ENCODE measurements around the gene HEATR5A. TPM values are rescaled to one million over a fixed set of nuclear protein-coding genes. Genes with fewer than 3 reads are reported as not detected.

The HEATR5A gene
- total RNA-seq, 6 experiments from 2014 or later: 13.2 to 20.8 (median 17.6) TPM

GRCh38 chr14:31428011-31428410, 7.7 kb upstream of the HEATR5A start:
- no peak overlapping the region for H3K27ac ChIP-seq
- WGBS (ENCODE audit: insufficient coverage, low coverage, low lambda C conversion rate, missing lambda C conversion rate): 88% methylated on average over 1 of the region's 1 CpG
- H3K9me3 ChIP-seq: no peaks in the 10 kb centered on the region
- DNase-seq (no peak), ATAC-seq (no peak)
- H3K4me3 ChIP-seq: no peak overlapping the region
- intact Hi-C loops (cut with DNase I): no loop called here
- TF ChIP-seq POLR2A (IDR thresholded peaks at IDR 0.05) (no peak), CTCF (IDR thresholded peaks at IDR 0.05) (no peak)
- no peaks in the 10 kb centered on the region for H3K27me3 ChIP-seq
- no peaks in the 10 kb centered on the region for H3K36me3 ChIP-seq
- H3K4me1 ChIP-seq: no peaks in the 10 kb centered on the region

GRCh38 chr14:31426663-31427062, 6.3 kb upstream of the HEATR5A start:
- DNase-seq (no peak), ATAC-seq (no peak)
- Histone ChIP-seq H3K27me3 (no peaks in the 10 kb centered on the region), H3K27ac (no peak overlapping the region), H3K4me1 (no peaks in the 10 kb centered on the region), H3K36me3 (no peaks in the 10 kb centered on the region), H3K4me3 (no peak overlapping the region), H3K9me3 (no peaks in the 10 kb centered on the region)
- intact Hi-C loops (cut with DNase I): no loop called here
- no peak for TF ChIP-seq POLR2A (IDR thresholded peaks at IDR 0.05)
- TF ChIP-seq CTCF (IDR thresholded peaks at IDR 0.05): no peak
- WGBS (ENCODE audit: insufficient coverage, low coverage, low lambda C conversion rate, missing lambda C conversion rate): 27% methylated on average over 2 of the region's 2 CpGs

- peaks cover 0 to 2% (median 0%) of the 10 kb centered on the region in 4 donors for H3K4me1 ChIP-seq
- intact Hi-C loops (cut with DNase I): no loop called here
- no peaks in the 10 kb centered on the region for H3K36me3 ChIP-seq
- no peaks in the 10 kb centered on the region for H3K27me3 ChIP-seq
- no peak overlapping the region for H3K27ac ChIP-seq
- no peaks in the 10 kb centered on the region for H3K9me3 ChIP-seq
- DNase-seq (no peak), ATAC-seq (no peak)
- TF ChIP-seq CTCF (IDR thresholded peaks at IDR 0.05): no peak
- no peak for TF ChIP-seq POLR2A (IDR thresholded peaks at IDR 0.05)
- H3K4me3 ChIP-seq: no peak overlapping the region
These were observed 5.6 kb upstream of the HEATR5A start for GRCh38 chr14:31425905-31426304.

- 85% methylated on average over 5 of the region's 5 CpGs for WGBS (ENCODE audit: insufficient coverage, low coverage, low lambda C conversion rate, missing lambda C conversion rate)
- Histone ChIP-seq H3K9me3 (no peaks in the 10 kb centered on the region), H3K4me1 (peaks cover 0 to 16% (median 2%) of the 10 kb centered on the region in 4 donors), H3K27ac (peak overlapping the region in 1 of 3 donors; percentile 71), H3K36me3 (no peaks in the 10 kb centered on the region), H3K27me3 (no peaks in the 10 kb centered on the region), H3K4me3 (peak overlapping the region in 1 of 3 donors; percentile 76)
- ATAC-seq: no peak
- no peak for DNase-seq
- intact Hi-C loops (cut with DNase I): no loop called here
- TF ChIP-seq POLR2A (IDR thresholded peaks at IDR 0.05) (no peak), CTCF (IDR thresholded peaks at IDR 0.05) (no peak)
These were observed 850 bp upstream of the HEATR5A start for GRCh38 chr14:31421200-31421599.

GRCh38 chr14:31419967-31420318, 407 bp downstream of the HEATR5A start:
- Histone ChIP-seq H3K4me1 (peaks cover 0 to 16% (median 2%) of the 10 kb centered on the region in 4 donors), H3K27me3 (no peaks in the 10 kb centered on the region), H3K36me3 (no peaks in the 10 kb centered on the region), H3K27ac (peak overlapping the region; percentile 61 to 88 (median 71)), H3K9me3 (no peaks in the 10 kb centered on the region), H3K4me3 (peak overlapping the region; percentile 76 to 99 (median 93))
- peak; percentile 91 to 94 (median 94) for DNase-seq
- WGBS (ENCODE audit: insufficient coverage, low coverage, low lambda C conversion rate, missing lambda C conversion rate): 0% methylated on average over 7 of the region's 33 CpGs
- peak; percentile 90 to 94 (median 92) for ATAC-seq
- intact Hi-C loops (cut with DNase I): no loop called here
- TF ChIP-seq CTCF (IDR thresholded peaks at IDR 0.05) (no peak), POLR2A (IDR thresholded peaks at IDR 0.05) (no peak)

Data from right lobe of liver (tissue), 6 donors.